NOMO-1 (cell line): ENCODE results near the gene TEX44.

Experiments
- DNase-seq, 2 experiments: peaks; one replicate each; lab custom pipeline; 2025; ENCODE audit not compliant: unreplicated experiment in 2 of 2; lab: John Stamatoyannopoulos, UW

Gene TEX44

GRCh38 chr2:231627384-231628120 lies 34.9 kb downstream of the TEX44 start:
- no peak for DNase-seq

DNA sequence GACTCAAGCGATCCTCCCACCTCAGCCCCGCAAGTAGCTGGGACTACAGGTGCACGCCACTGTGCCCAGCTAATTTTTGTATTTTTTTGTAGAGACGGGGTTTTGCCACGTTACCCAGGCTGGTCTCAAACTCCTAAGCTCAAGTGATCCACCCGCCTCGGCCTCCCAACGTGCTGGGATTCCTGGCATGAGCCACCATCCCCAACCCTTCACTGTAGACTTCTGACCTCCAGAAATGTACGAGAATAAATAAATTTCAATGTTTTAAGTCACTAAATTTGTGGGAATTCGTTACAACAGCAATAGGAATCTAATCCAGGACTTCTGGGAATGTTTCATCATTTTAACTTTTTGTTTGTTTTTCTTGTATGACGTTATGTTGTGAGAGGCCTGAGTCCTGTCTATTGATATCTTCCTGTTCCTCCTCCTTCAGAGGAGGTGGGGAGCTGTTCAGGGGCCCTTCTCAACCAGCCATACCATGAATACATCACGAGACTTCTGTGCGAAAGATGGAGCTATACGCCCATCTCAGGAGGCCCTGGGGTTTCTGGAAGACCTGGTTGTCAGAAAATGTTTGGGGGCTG lies 40.0 kb downstream of the TEX44 start:
- DNase-seq, result no peak

GRCh38 chr2:231633241-231633976 lies 40.7 kb downstream of the TEX44 start:
- DNase-seq, result no peak

DNA sequence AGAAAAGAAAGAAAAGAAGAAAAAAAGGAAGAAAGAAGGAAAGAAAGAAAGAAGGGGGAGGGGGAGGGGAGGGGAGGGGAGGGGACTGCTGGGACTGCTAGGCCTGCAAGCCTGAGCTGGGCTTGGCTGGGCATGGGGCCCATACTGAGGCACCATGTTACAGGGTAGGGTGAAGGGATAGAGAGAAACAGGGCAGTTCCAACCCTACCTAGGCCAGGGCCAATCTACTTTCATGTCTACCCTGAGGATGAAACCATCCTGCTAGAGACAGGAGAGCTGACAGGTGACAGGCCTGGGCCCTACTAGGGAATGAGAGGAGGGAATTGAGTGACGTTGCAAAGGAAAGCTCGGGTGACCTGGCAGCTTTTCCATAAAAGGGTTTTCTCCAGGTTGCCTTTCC lies 41.7 kb downstream of the TEX44 start:
- no peak for DNase-seq

DNA sequence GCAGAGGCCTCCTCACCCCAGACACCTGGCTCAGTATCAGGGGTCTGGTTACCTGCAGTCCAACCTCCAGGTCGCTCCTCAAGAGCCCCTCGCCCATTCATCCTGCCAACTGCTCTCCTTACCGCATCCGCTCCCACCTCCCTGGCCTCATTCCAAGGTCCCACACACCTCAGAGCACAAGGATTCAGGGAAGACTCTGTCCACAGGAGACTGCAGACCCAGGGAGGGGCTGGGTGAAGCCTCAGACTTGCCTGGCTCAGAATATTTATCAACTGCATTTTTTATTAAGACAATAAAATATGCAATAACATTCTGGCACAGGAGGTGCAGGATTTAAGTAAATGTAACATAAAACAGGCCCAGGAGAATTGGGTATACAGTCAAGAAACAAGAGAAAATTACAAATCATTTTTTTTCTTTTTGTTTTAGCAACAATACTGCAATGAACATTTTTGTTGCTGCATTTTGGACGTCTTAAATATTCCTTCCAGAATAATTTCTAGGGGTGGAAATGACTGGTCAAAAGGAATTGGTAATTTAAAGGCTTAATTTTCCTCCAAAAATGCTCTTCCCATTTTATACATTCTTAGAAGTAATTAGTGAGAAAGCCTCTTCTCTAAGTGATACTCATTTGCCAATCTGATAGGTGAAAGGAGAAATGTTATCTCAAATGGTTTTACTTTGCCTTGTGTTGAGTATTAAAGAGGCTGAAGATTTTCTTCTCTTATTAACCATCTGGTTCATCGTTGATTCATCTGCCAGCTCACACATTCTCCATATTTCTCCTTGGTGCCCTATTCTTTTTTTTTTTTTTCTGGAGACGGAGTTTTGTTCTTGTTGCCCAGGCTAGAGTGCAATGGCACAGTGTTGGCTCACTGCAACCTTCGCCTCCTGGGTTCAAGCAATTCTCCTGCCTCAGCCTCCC lies 42.5 kb downstream of the TEX44 start:
- DNase-seq, result no peak

DNA sequence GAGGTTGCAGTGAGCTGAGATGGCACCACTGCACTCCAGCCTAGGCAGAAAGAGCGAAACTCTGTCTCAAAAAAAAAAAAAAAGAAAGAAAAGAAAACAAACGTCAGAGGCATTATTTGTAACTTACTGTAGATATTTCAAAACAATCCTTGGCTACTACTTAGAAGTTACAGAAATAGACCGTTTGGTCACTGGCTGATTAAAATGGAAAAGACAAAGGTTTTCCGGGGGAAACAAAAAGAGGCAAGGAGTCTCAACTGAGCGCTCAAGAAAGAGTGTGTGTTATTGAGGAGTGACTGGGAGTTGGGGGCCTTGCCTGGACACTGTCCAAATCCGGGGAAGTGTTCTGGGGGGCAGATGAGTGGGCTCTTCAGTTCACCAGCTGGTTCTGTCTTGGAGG lies 47.6 kb downstream of the TEX44 start:
- DNase-seq, result no peak

- DNase-seq, result peak; percentile 33 to 70
Observed at GRCh38 chr2:231640641-231641111, 48.0 kb downstream of the TEX44 start.

GRCh38 chr2:231642631-231643494 lies 50.2 kb downstream of the TEX44 start:
- peak; percentile 58 to 81 for DNase-seq

DNA sequence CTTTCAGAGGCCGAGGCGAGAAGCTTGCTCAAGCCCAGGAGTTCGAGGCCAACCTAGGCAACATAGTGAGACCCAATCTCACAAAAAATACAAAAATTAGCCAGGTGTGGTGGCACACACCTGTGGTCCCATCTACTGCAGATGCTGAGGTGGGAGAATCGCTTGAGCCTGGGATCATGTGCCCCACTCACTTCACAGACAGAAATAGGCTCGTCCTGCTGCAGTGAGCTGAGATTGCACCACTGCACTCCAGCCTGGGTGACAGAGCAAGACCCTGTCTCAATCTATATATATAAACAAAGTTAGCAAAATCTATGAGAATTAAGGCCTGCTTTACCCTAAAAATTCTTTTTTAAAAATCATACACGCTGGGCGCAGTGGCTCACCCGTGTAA lies 50.8 kb downstream of the TEX44 start:
- DNase-seq, result no peak
